NCI-H2227 treated with DMSO at 0.1 percent for 48 hours (cell line): ENCODE results near the gene BCS1L.

Experiments
- DNase-seq: peaks from one replicate; lab custom pipeline; 2025; lab: John Stamatoyannopoulos, UW

BCS1L gene

GRCh38 chr2:218662377-218662776 is 2.9 kb downstream of the BCS1L start:
- DNase-seq: no peak

- no peak for DNase-seq
Measured at GRCh38 chr2:218662827-218663226, 3.3 kb downstream of the BCS1L start.

- DNase-seq: no peak
Measured at GRCh38 chr2:218663901-218664300, 4.4 kb downstream of the BCS1L start.

- no peak for DNase-seq
Measured at GRCh38 chr2:218664653-218665052, 5.2 kb downstream of the BCS1L start.

GRCh38 chr2:218671097-218671653 is 11.7 kb downstream of the BCS1L start:
- DNase-seq: no peak

GRCh38 chr2:218671654-218672566 is 12.4 kb downstream of the BCS1L start, which contains the start of the genes RNF25 and STK36:
TSS of gene RNF25 (minus strand) at chr2:218672002. CDS start at chr2:218671970, 32 bp downstream.
TSS of gene STK36 (plus strand) at chr2:218672086. CDS start at chr2:218672830, 744 bp downstream.
- peak; percentile 94 for DNase-seq

GRCh38 chr2:218679119-218679518 is 19.6 kb downstream of the BCS1L start:
- DNase-seq: no peak

GRCh38 chr2:218680061-218680460 is 20.6 kb downstream of the BCS1L start:
- no peak for DNase-seq

- DNase-seq: peak; percentile 69
Measured at GRCh38 chr2:218687400-218688060, 28.0 kb downstream of the BCS1L start.

- DNase-seq: no peak
Measured at GRCh38 chr2:218691234-218691633, 31.8 kb downstream of the BCS1L start.

- no peak for DNase-seq
Measured at GRCh38 chr2:218694405-218695145, 35.1 kb downstream of the BCS1L start.

- no peak for DNase-seq
Measured at GRCh38 chr2:218698885-218699284, 39.4 kb downstream of the BCS1L start.

GRCh38 chr2:218701806-218702205 is 42.3 kb downstream of the BCS1L start:
- DNase-seq: no peak

- no peak for DNase-seq
Measured at GRCh38 chr2:218703341-218703740, 43.9 kb downstream of the BCS1L start.

GRCh38 chr2:218708086-218708485 is 48.6 kb downstream of the BCS1L start:
- DNase-seq: no peak

GRCh38 chr2:218709908-218710307 is 50.4 kb downstream of the BCS1L start:
- no peak for DNase-seq

GRCh38 chr2:218710334-218710686 is 50.8 kb downstream of the BCS1L start:
- no peak for DNase-seq

- DNase-seq: peak; percentile 97
Measured at GRCh38 chr2:218710687-218711549, 51.4 kb downstream of the BCS1L start, which contains the start of gene TTLL4. TSS of gene TTLL4 (plus strand) at chr2:218710835. CDS start at chr2:218737677, 26,842 bp downstream.

- DNase-seq: no peak
Measured at GRCh38 chr2:218711550-218711929, 52.1 kb downstream of the BCS1L start.
